ENCODE results near the gene FADS2.

FADS2 gene

GRCh38 chr11:61886643-61887042 lies 58.5 kb downstream of the FADS2 start:
- H3K4me3 ChIP-seq (ENCODE audit: low read length): no peak overlapping the region
- TF ChIP-seq CTCF (IDR thresholded peaks at IDR 0.05; ENCODE audit: insufficient read depth, low read depth, low read length, missing control alignments): no peak
- DNase-seq (ENCODE audit: low read depth): no peak

GRCh38 chr11:61887839-61888494 lies 59.9 kb downstream of the FADS2 start:
- peak; percentile 92 for DNase-seq (ENCODE audit: low read depth)
- no peak for TF ChIP-seq CTCF (IDR thresholded peaks at IDR 0.05; ENCODE audit: insufficient read depth, low read depth, low read length, missing control alignments)

GRCh38 chr11:61888590-61888989 lies 60.5 kb downstream of the FADS2 start:
- no peak overlapping the region for H3K4me3 ChIP-seq (ENCODE audit: low read length)
- no peak for DNase-seq (ENCODE audit: low read depth)
- no peak for TF ChIP-seq CTCF (IDR thresholded peaks at IDR 0.05; ENCODE audit: insufficient read depth, low read depth, low read length, missing control alignments)

More at GRCh38 chr11:61887839-61888494, 59.9 kb downstream of the FADS2 start:
- H3K4me3 ChIP-seq (ENCODE audit: low read length): no peak overlapping the region

GRCh38 chr11:61889831-61890230 lies 61.7 kb downstream of the FADS2 start:
- TF ChIP-seq CTCF (IDR thresholded peaks at IDR 0.05; ENCODE audit: insufficient read depth, low read depth, low read length, missing control alignments): no peak
- H3K4me3 ChIP-seq (ENCODE audit: low read length): no peak overlapping the region
- DNase-seq (ENCODE audit: low read depth): no peak

GRCh38 chr11:61890529-61891330 lies 62.6 kb downstream of the FADS2 start:
- H3K4me3 ChIP-seq (ENCODE audit: low read length): peak overlapping the region; percentile 55
- peak; percentile 63 for DNase-seq (ENCODE audit: low read depth)
- no peak for TF ChIP-seq CTCF (IDR thresholded peaks at IDR 0.05; ENCODE audit: insufficient read depth, low read depth, low read length, missing control alignments)

- peak within 1 kb of the TSS; percentile 55 for H3K4me3 ChIP-seq (ENCODE audit: low read length)
- TF ChIP-seq CTCF (IDR thresholded peaks at IDR 0.05; ENCODE audit: insufficient read depth, low read depth, low read length, missing control alignments): no peak
- peak; percentile 74 for DNase-seq (ENCODE audit: low read depth)
Measured at GRCh38 chr11:61891331-61892084, 63.4 kb downstream of the FADS2 start, which contains the start of gene FADS3. FADS3 (minus strand) TSS chr11:61891545; CDS start chr11:61891381, 164 bp downstream.
